SH-SY5Y (cell line): ENCODE data around the gene ALAD.

Source experiments
- GATA2 ChIP-seq: IDR thresholded peaks from 2 replicates; pipeline ENCODE4 v1.6.1; 2011; ENCODE audit warnings: mild to moderate bottlenecking, low read depth, low read length
- GATA3 ChIP-seq: IDR thresholded peaks from 2 replicates; pipeline ENCODE4 v1.6.1; 2011; ENCODE audit warnings: low read depth, mild to moderate bottlenecking, low read length, moderate library complexity

DNA sequence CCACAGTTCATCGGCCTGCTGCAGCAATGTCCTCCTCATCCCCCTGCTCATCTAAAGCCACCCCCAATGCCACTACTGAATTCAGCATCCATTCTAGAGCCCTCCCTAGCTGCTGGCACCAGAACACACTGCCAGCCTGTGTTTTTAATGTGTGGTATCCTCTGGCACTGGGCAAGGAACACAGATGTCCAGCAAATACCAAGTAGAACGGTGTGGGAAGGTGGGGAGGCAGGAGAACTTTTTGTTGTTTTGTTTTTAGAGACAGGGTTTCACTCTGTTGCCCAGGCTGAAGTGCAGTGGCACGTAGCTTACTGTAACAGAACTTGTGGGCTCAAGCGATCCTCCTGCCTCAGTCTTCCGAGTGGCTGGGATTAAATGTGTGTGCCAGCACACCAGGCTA, 29.0 kb downstream of the ALAD start:
- TF ChIP-seq GATA2 (no peak), GATA3 (no peak)
